HCT116 (cell line): ENCODE results near the gene XRN1. TPM values are rescaled to one million over a fixed set of nuclear protein-coding genes. Genes with fewer than 3 reads are reported as not detected.

Experiments
- ATAC-seq: fragments of 200-7000 bp; cut with Tn5 transposase; 2 replicates; pipeline ENCODE4 v1.9.1; 2020; ENCODE audit warnings: mild to moderate bottlenecking, moderate library complexity
- BruUV-seq: library from RNA; stranded (reverse); fragments of 400-500 nt; replicated peaks from 2 replicates; lab custom pipeline; 2021; lab: Mats Ljungman, UMichigan
- CTCF ChIA-PET: fragments of 300-600 bp; sonication (Branson Sonifier 250); formaldehyde crosslinking; loops from one replicate; lab custom pipeline; 2021; ENCODE audit warnings: antibody characterized with exemption; lab: Charles Lee
- POLR2A ChIA-PET: fragments of 300-600, 350-600 bp; sonication (Branson Sonifier 250); formaldehyde crosslinking; loops from one replicate; lab custom pipeline; 2021; ENCODE audit warnings: antibody characterized with exemption; lab: Charles Lee
- RAD21 ChIA-PET, 2 experiments: fragments of 300-600 bp; sonication (Branson Sonifier 250); formaldehyde crosslinking; loops; one replicate each; lab custom pipeline; 2023; ENCODE audit warnings: low total read pairs in 2 of 2; ENCODE audit not compliant: uncharacterized antibody in 2 of 2, unreplicated experiment in 2 of 2, low non-redundant PET in 1 of 2; lab: Charles Lee
- DNase-seq: peaks from one replicate; pipeline ENCODE4 v3.0.0-alpha.2; 2010; ENCODE audit warnings: low read depth, low spot score
- H2AFZ ChIP-seq: fragments of 200-600 bp; shearing (Covaris generic), sonication (generic); 2 replicates; pipeline ENCODE4 v1.6.1; 2017; ENCODE audit warnings: low read depth, mixed run types, mixed read lengths, antibody characterized with exemption, low read length; ENCODE audit not compliant: poor library complexity, severe bottlenecking
- H3K27ac ChIP-seq: 2 replicates; pipeline ENCODE4 v1.5.1; 2012; ENCODE audit warnings: low read depth, low read length
- H3K27me3 ChIP-seq: fragments of 200-600 bp; sonication (generic); 2 replicates; pipeline ENCODE4 v1.6.1; 2016; ENCODE audit warnings: mixed run types, low read length, mixed read lengths; ENCODE audit not compliant: insufficient read depth
- H3K36me3 ChIP-seq, 2 experiments: fragments of 200-500 bp in 1 of 2; fragments of 200-600 bp in 1 of 2; sonication (Bioruptor generic) in 1 of 2; sonication (generic) in 1 of 2; 2 replicates each; pipeline versions ENCODE4 v1.5.1 to v1.6.1; 2014 to 2016; ENCODE audit warnings: low read length in 2 of 2, inconsistent platforms in 1 of 2, mixed read lengths in 1 of 2, mixed run types in 1 of 2; ENCODE audit not compliant: insufficient read depth in 2 of 2, control insufficient read depth in 1 of 2
- H3K4me1 ChIP-seq, 2 experiments: fragments of 200-600 bp in 1 of 2; sonication (generic) in 1 of 2; 2 replicates each; pipeline versions ENCODE4 v1.5.1 to v1.6.1; 2012 to 2017; ENCODE audit warnings: low read length in 2 of 2, inconsistent platforms in 1 of 2, mild to moderate bottlenecking in 1 of 2, mixed read lengths in 1 of 2, mixed run types in 1 of 2, moderate library complexity in 1 of 2; ENCODE audit not compliant: insufficient read depth in 2 of 2, control insufficient read depth in 1 of 2
- H3K4me2 ChIP-seq: fragments of 200-600 bp; sonication (generic); 2 replicates; pipeline ENCODE4 v1.6.1; 2017; ENCODE audit warnings: mixed run types, low read length, mixed read lengths
- H3K4me3 ChIP-seq, 2 experiments: fragments of 200-600 bp in 1 of 2; sonication (generic) in 1 of 2; replicated peaks in 1 of 2; 2 replicates each; pipeline ENCODE4 v1.5.1; 2011 to 2016; ENCODE audit warnings: low read length in 2 of 2, control low read depth in 1 of 2, low read depth in 1 of 2, mild to moderate bottlenecking in 1 of 2, mixed read lengths in 1 of 2, mixed run types in 1 of 2
- H3K79me2 ChIP-seq: fragments of 200-600 bp; sonication (generic); 2 replicates; pipeline ENCODE4 v1.6.1; 2017; ENCODE audit warnings: mild to moderate bottlenecking, mixed run types, low read length, moderate library complexity, mixed read lengths; ENCODE audit not compliant: insufficient read depth
- H3K9ac ChIP-seq: fragments of 200-600 bp; sonication (generic); 2 replicates; pipeline ENCODE4 v1.6.1; 2016; ENCODE audit warnings: low read length, mixed read lengths
- H3K9me2 ChIP-seq: fragments of 200-600 bp; sonication (generic), shearing (Covaris generic); 2 replicates; pipeline ENCODE4 v1.6.1; 2017; ENCODE audit warnings: mixed run types, mild to moderate bottlenecking, moderate library complexity; ENCODE audit not compliant: insufficient read depth
- H3K9me3 ChIP-seq, 2 experiments: fragments of 200-500 bp in 1 of 2; fragments of 200-600 bp in 1 of 2; sonication (Bioruptor generic) in 1 of 2; sonication (generic) in 1 of 2; 2 replicates each; pipeline ENCODE4 v1.6.1; 2014 to 2017; ENCODE audit warnings: low read length in 2 of 2, mixed read lengths in 2 of 2, inconsistent platforms in 1 of 2, low read depth in 1 of 2, mild to moderate bottlenecking in 1 of 2, mixed run types in 1 of 2, moderate library complexity in 1 of 2; ENCODE audit not compliant: control insufficient read depth in 1 of 2, insufficient read depth in 1 of 2
- H4K20me1 ChIP-seq: fragments of 200-600 bp; sonication (generic), shearing (Covaris generic); 2 replicates; pipeline ENCODE4 v1.6.1; 2017; ENCODE audit warnings: mixed run types, mild to moderate bottlenecking, moderate library complexity; ENCODE audit not compliant: insufficient read depth
- CBX3 ChIP-seq: IDR thresholded peaks from 2 replicates; pipeline ENCODE4 v1.6.1; 2012; ENCODE audit warnings: low read depth
- CEBPB ChIP-seq: IDR thresholded peaks from 2 replicates; pipeline ENCODE4 v1.6.1; 2012; ENCODE audit warnings: low read depth
- EZH2 ChIP-seq: fragments of 200-600 bp; sonication (generic); IDR thresholded peaks from 2 replicates; pipeline ENCODE4 v1.6.1; 2017; ENCODE audit warnings: antibody characterized with exemption, mixed run types
- EZH2phosphoT487 ChIP-seq: fragments of 200-600 bp; IDR thresholded peaks from 2 replicates; pipeline ENCODE4 v1.6.1; 2018; ENCODE audit warnings: antibody characterized with exemption, borderline replicate concordance
- FOSL1 ChIP-seq: IDR thresholded peaks from 2 replicates; pipeline ENCODE4 v1.6.1; 2012; ENCODE audit warnings: low read depth
- JUND ChIP-seq: IDR thresholded peaks from 2 replicates; pipeline ENCODE4 v1.6.1; 2012
- POLR2A ChIP-seq: IDR thresholded peaks from 2 replicates; pipeline ENCODE4 v1.7.0; 2011; ENCODE audit warnings: borderline replicate concordance; ENCODE audit not compliant: insufficient read depth, insufficient read length; ENCODE audit errors: extremely low read depth
- POLR2AphosphoS5 ChIP-seq: IDR thresholded peaks from 2 replicates; pipeline ENCODE4 v1.6.1; 2011; ENCODE audit warnings: mild to moderate bottlenecking, low read depth, low read length, moderate library complexity
- RAD21 ChIP-seq: IDR thresholded peaks from 2 replicates; pipeline ENCODE4 v1.6.1; 2012; ENCODE audit warnings: low read depth, mild to moderate bottlenecking
- TCF7L2 ChIP-seq: IDR thresholded peaks from 2 replicates; pipeline ENCODE4 v1.7.0; 2011; ENCODE audit warnings: borderline replicate concordance, inconsistent platforms; ENCODE audit not compliant: insufficient read depth, insufficient read length; ENCODE audit errors: extremely low read depth
- YY1 ChIP-seq: IDR thresholded peaks from 2 replicates; pipeline ENCODE4 v1.6.1; 2011; ENCODE audit warnings: low read length, low read depth, moderate library complexity, mild to moderate bottlenecking; ENCODE audit not compliant: insufficient replicate concordance; ENCODE audit errors: extremely low read depth
- ZFX ChIP-seq: fragments of 450-650 bp; IDR thresholded peaks from 2 replicates; pipeline ENCODE4 v1.6.1; 2017
- ZNF274 ChIP-seq: fragments of 200-500 bp; sonication (Bioruptor generic); IDR thresholded peaks from 2 replicates; pipeline ENCODE4 v1.6.1; 2014; ENCODE audit warnings: mild to moderate bottlenecking, low read depth, low read length, inconsistent platforms
- intact Hi-C: fragments of 100-400 bp; cut with micrococcal nuclease; formaldehyde crosslinking; loops from 2 replicates; pipeline ENCODE4 v1.10.0; 2022
- total RNA-seq: library from RNA; stranded (reverse); gene quantifications from one replicate; pipeline ENCODE4 v1.2.1, GENCODE V29; 2021; ENCODE audit not compliant: unreplicated experiment
- TF ChIP-seq, protein P1 (sequence below), 3 experiments: fragments of 200-600 bp in 1 of 3; sonication (generic) in 1 of 3; IDR thresholded peaks in 2 of 3; conservative IDR thresholded peaks in 1 of 3; 2 replicates each; pipeline ENCODE4 v1.5.1; 2012 to 2017; ENCODE audit warnings: low read depth in 2 of 3, low read length in 2 of 3, antibody characterized with exemption in 1 of 3, borderline replicate concordance in 1 of 3, control low read depth in 1 of 3, mild to moderate bottlenecking in 1 of 3, mixed read lengths in 1 of 3, mixed run types in 1 of 3, moderate library complexity in 1 of 3; ENCODE audit not compliant: insufficient read depth in 1 of 3

The XRN1 gene
- total RNA-seq, 1 experiment from 2014 or later: 21.3 TPM

DNA sequence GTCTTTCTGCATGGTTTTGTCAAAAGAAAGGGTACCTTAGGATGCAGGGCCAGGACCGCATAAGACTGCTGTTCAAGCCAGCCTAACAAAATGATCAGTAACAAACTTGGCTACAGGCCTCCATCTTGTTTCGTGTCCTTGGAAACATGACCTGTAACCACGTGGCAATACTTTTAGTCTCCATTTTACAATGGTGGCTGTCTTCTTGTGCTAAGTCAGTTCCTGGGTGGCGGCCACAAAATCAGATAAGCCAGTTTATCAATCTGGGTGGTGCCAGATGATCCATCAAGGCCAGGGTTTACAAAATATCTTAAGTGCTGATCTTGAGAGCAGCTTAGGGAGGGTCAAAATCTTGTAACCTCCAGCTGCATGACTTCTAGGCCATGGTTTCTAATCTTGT is 165.3 kb downstream of the XRN1 start:
- Histone ChIP-seq H3K9me2 (no peaks in the 10 kb centered on the region), H3K27ac (no peak overlapping the region), H3K4me1 (no peaks in the 10 kb centered on the region), H4K20me1 (no peaks in the 10 kb centered on the region), H2AFZ (no peak overlapping the region), H3K9ac (no peak overlapping the region), H3K79me2 (no peaks in the 10 kb centered on the region), H3K27me3 (no peaks in the 10 kb centered on the region), H3K36me3 (no peaks in the 10 kb centered on the region), H3K4me3 (no peak overlapping the region), H3K9me3 (peaks cover 2 to 9% of the 10 kb centered on the region in 2 experiments; a peak in 2 of 4 replicates), H3K4me2 (no peak overlapping the region)
- TF ChIP-seq POLR2A (no peak), RAD21 (no peak), ZNF274 (no peak), ZFX (no peak), POLR2AphosphoS5 (no peak), EZH2phosphoT487 (no peak), CBX3 (no peak), EZH2 (no peak), JUND (no peak), CEBPB (no peak), TCF7L2 (no peak), YY1 (no peak), FOSL1 (no peak)
- TF ChIP-seq, protein P1, sequence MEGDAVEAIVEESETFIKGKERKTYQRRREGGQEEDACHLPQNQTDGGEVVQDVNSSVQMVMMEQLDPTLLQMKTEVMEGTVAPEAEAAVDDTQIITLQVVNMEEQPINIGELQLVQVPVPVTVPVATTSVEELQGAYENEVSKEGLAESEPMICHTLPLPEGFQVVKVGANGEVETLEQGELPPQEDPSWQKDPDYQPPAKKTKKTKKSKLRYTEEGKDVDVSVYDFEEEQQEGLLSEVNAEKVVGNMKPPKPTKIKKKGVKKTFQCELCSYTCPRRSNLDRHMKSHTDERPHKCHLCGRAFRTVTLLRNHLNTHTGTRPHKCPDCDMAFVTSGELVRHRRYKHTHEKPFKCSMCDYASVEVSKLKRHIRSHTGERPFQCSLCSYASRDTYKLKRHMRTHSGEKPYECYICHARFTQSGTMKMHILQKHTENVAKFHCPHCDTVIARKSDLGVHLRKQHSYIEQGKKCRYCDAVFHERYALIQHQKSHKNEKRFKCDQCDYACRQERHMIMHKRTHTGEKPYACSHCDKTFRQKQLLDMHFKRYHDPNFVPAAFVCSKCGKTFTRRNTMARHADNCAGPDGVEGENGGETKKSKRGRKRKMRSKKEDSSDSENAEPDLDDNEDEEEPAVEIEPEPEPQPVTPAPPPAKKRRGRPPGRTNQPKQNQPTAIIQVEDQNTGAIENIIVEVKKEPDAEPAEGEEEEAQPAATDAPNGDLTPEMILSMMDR (IDR thresholded peaks at IDR 0.05 in 2 of 3, conservative IDR thresholded peaks at IDR 0.05 in 1 of 3; ENCODE audit: borderline replicate concordance in 1 of 3, insufficient read depth in 1 of 3, low read depth in 2 of 3, low read length in 2 of 3): no peak
- DNase-seq: no peak
- ChIA-PET RAD21 (no interaction called here), POLR2A (no interaction called here), CTCF (interaction anchor here (1.5 kb wide), 1 partner anchor 157 kb away, joined by 5 read pairs; no protein-coding TSS in a partner anchor)
- no peak for ATAC-seq
- no TSS peak for BruUV-seq
- intact Hi-C loops: loop anchor here (10.0 kb wide), 1 partner anchor 708 kb away; no protein-coding TSS in a partner anchor
